Measurements from ENCODE around the gene FAM227A.

Gene FAM227A

DNA sequence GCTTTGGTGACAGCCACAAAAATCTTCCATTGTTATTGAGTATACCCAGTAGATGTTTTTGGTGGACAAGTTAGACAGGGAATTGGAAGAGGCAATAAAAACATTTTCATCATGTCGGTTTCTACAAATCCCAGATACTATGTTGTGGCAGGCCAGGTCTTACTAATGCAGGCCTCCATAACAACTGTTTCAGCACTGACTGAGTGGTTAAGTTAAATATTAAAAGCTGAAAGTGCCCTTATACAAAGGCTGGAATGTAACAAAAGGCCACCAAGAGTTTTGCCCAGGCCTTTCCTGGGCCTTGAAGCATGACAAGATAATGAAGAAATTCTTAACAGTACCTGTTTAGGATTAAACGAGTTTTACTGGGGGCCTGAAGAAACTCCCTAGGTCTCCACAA is 115.5 kb downstream of the FAM227A start:
- no peak for DNase-seq (ENCODE audit: low read depth in 2 of 2)

DNA sequence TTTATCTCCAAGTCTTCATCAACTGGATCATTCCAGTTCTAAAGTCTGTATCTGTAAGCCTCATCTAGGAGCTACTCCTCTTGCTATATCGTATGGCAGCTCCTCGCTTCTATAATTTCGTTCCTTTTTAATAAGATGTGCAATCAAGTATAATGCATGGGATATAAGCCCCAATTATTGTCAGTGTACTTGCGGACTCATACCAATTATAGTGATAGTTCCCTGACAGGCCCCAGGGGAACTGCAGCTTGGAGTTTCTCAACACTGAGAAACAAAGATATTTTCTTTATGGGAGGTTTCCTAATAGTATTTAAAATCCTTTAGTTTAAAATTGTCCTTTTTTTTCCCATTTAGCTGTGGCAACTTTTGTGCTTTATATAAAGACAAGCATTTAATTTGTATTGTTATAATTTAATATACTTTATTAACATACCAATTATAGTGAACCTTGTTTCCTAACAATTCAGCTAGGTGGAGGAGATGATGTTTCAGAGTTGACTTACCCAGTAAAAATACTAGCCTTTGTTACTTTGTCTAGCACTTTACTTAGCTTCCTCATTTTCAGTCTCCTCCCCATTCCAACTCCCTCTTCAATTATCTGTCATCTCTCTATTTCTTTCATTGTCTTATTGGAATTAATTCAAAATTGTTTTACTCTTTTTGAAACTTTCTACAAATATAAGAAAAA is 124.8 kb downstream of the FAM227A start:
- DNase-seq (ENCODE audit: low read depth in 2 of 2), result no peak

Data from activated CD8-positive, alpha-beta memory T cell treated with anti-CD3 and anti-CD28 coated beads for 4 hours (primary cell).